Endodermal cell (in vitro differentiated cells): Measurements from ENCODE around the gene WDR27. TPM values are rescaled to one million over a fixed set of nuclear protein-coding genes. Genes with fewer than 3 reads are reported as not detected.
"Not testable (repeated sequence)": the region's sequence is repeated elsewhere in the genome, so short reads cannot be mapped to it uniquely, and the experiment has no call there.

ENCODE experiments used
- DNase-seq: peaks from one replicate; pipeline ENCODE4 v3.0.0-alpha.2; 2017
- H3K27ac ChIP-seq: 2 replicates; pipeline ENCODE4 v1.5.1; 2013; ENCODE audit warnings: mild to moderate bottlenecking, low read depth, low read length, moderate library complexity
- H3K27me3 ChIP-seq: 2 replicates; pipeline ENCODE4 v1.6.1; 2013; ENCODE audit warnings: mild to moderate bottlenecking, low read length, moderate library complexity; ENCODE audit not compliant: insufficient read depth, control insufficient read depth, poor library complexity, severe bottlenecking
- H3K36me3 ChIP-seq: 2 replicates; pipeline ENCODE4 v1.7.0; 2013; ENCODE audit warnings: mild to moderate bottlenecking, low read length, moderate library complexity; ENCODE audit not compliant: control insufficient read depth, insufficient read depth
- H3K4me1 ChIP-seq: one replicate; pipeline ENCODE4 v1.7.0; 2013; ENCODE audit warnings: low read length; ENCODE audit not compliant: control insufficient read depth, insufficient read depth
- H3K4me3 ChIP-seq: 2 replicates; pipeline ENCODE4 v1.5.1; 2013; ENCODE audit warnings: mild to moderate bottlenecking, low read length, moderate library complexity
- H3K9ac ChIP-seq: 2 replicates; pipeline ENCODE4 v1.6.1; 2013; ENCODE audit warnings: mild to moderate bottlenecking, low read length, moderate library complexity; ENCODE audit not compliant: poor library complexity, severe bottlenecking; ENCODE audit errors: extremely low read depth
- H3K9me3 ChIP-seq: 2 replicates; pipeline ENCODE4 v1.6.1; 2013; ENCODE audit warnings: mild to moderate bottlenecking, low read length, moderate library complexity; ENCODE audit not compliant: control insufficient read depth
- H3K27ac Mint-ChIP-seq: 2 replicates; pipeline ENCODE4 v1.8.0; 2020; ENCODE audit warnings: mixed read lengths
- H3K27me3 Mint-ChIP-seq: 2 replicates; pipeline ENCODE4 v1.8.0; 2021; ENCODE audit warnings: mild to moderate bottlenecking, mixed read lengths; ENCODE audit not compliant: insufficient read depth
- H3K36me3 Mint-ChIP-seq: 2 replicates; pipeline ENCODE4 v1.8.0; 2020; ENCODE audit warnings: low read depth, mixed read lengths
- H3K4me1 Mint-ChIP-seq: 2 replicates; pipeline ENCODE4 v1.8.0; 2020; ENCODE audit warnings: mixed read lengths
- H3K4me3 Mint-ChIP-seq: 2 replicates; pipeline ENCODE4 v1.8.0; 2020; ENCODE audit warnings: mild to moderate bottlenecking, moderate library complexity, mixed read lengths
- H3K9me3 Mint-ChIP-seq: 2 replicates; pipeline ENCODE4 v1.8.0; 2020; ENCODE audit warnings: mild to moderate bottlenecking, mixed read lengths
- CTCF ChIP-seq: fragments of 200-600 bp; sonication (generic); conservative IDR thresholded peaks from 2 replicates; pipeline ENCODE4 v1.5.0; 2021; ENCODE audit warnings: antibody characterized with exemption, mild to moderate bottlenecking
- WGBS, 2 experiments: methylation state at CpG; one replicate each; pipeline versions ENCODE4 v1.1.5 to v1.1.7; 2013; ENCODE audit warnings: missing lambda C conversion rate in 2 of 2, mixed read lengths in 1 of 2; ENCODE audit not compliant: insufficient coverage in 1 of 2, insufficient read length in 1 of 2; 5-methylcytosine and 5-hydroxymethylcytosine counted together
- total RNA-seq, 2 donors: library from RNA; stranded (reverse); fragmentation: NEBNext Ultra II Directional in 1 of 2; extraction: Animal tissue kit (Norgen Biotek cat#: 25700) in 1 of 2; gene quantifications; 2 replicates in 1 of 2; 3 replicates in 1 of 2; pipeline ENCODE4 v1.2.1, GENCODE V29; 2021

The WDR27 gene
- total RNA-seq, 2 donors from 2014 or later = 94.4 to 110 TPM

DNA sequence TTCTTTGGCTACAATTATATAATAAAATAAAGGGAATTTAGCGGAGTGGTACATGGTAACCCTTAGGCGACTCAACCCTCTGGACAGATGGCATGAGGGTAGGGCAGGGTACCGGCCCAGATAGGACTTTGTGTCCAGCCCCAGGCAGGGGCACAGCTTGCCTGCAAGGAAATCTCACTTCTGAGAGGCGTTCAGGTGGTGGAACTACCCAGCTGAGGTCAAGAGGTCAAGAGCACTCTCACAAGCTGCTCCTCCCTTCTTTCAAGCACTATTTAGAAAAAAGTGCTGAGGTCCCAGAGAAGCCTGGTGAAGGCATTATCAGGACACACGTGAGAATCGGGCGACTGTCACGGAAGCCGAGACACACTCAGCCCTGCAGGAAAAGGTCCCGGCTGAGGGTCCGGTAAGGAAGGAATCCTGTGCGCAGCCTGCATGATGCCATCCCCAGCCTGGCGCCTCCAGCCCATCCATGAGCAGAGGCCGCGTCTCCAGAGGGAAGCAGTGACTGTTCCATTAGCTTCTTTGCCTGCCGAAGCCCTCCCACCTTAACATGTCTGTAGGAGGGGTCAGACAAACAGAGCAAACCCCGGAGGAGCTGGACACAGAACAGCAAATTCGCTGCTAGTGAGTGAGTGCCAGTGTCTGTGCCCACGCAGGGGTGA is 54.8 kb downstream of the WDR27 start:
- H3K27me3 ChIP-seq = no peaks in the 10 kb centered on the region
- H3K9ac ChIP-seq = no peak overlapping the region
- H3K36me3 ChIP-seq = peaks cover 41% of the 10 kb centered on the region
- H3K4me3 ChIP-seq = no peak overlapping the region
- Mint-ChIP-seq H3K27ac (peak overlapping the region; percentile 58), H3K4me1 (peaks cover 6% of the 10 kb centered on the region), H3K27me3 (no peaks in the 10 kb centered on the region), H3K36me3 (peaks cover 35% of the 10 kb centered on the region), H3K4me3 (no peak overlapping the region), H3K9me3 (peaks cover 5% of the 10 kb centered on the region)
- TF ChIP-seq CTCF = no peak
- H3K9me3 ChIP-seq = peaks cover 7% of the 10 kb centered on the region
- H3K4me1 ChIP-seq = no peaks in the 10 kb centered on the region
- DNase-seq = no peak
- H3K27ac ChIP-seq = no peak overlapping the region
- 93 to 95% methylated on average over 17 to 19 of the region's 19 CpGs for WGBS, 2 experiments

GRCh38 chr6:169645459-169645858 is 56.4 kb downstream of the WDR27 start:
- not testable (repeated sequence) for DNase-seq, H3K4me1 Mint-ChIP-seq, H3K4me1 ChIP-seq, H3K27me3 Mint-ChIP-seq, H3K9me3 Mint-ChIP-seq, H3K4me3 Mint-ChIP-seq, H3K27me3 ChIP-seq, H3K27ac ChIP-seq, H3K9me3 ChIP-seq, H3K27ac Mint-ChIP-seq
- Histone ChIP-seq H3K4me3 (peak overlapping the region; percentile 26), H3K36me3 (peaks cover 32% of the 10 kb centered on the region), H3K9ac (peak overlapping the region; percentile 35)
- peaks cover 38% of the 10 kb centered on the region for H3K36me3 Mint-ChIP-seq
- WGBS, 2 experiments = 93 to 94% methylated on average over 5 of the region's 5 CpGs

- peaks cover 41% of the 10 kb centered on the region for H3K36me3 ChIP-seq
- no peak for DNase-seq
- H3K9me3 ChIP-seq = peaks cover 7% of the 10 kb centered on the region
- H3K27ac ChIP-seq = no peak overlapping the region
- H3K4me3 Mint-ChIP-seq = no peak overlapping the region
- TF ChIP-seq CTCF = no peak
- H3K36me3 Mint-ChIP-seq = peaks cover 47% of the 10 kb centered on the region
- H3K4me1 Mint-ChIP-seq = peaks cover 6% of the 10 kb centered on the region
- no peak overlapping the region for H3K4me3 ChIP-seq
- no peaks in the 10 kb centered on the region for H3K27me3 ChIP-seq
- H3K27ac Mint-ChIP-seq = no peak overlapping the region
- peaks cover 5% of the 10 kb centered on the region for H3K9me3 Mint-ChIP-seq
- no peak overlapping the region for H3K9ac ChIP-seq
- WGBS, 2 experiments = 88 to 100% methylated on average over 1 of the region's 1 CpG
- no peaks in the 10 kb centered on the region for H3K4me1 ChIP-seq
- no peaks in the 10 kb centered on the region for H3K27me3 Mint-ChIP-seq
Observed at GRCh38 chr6:169643521-169643920, 58.3 kb downstream of the WDR27 start.

DNA sequence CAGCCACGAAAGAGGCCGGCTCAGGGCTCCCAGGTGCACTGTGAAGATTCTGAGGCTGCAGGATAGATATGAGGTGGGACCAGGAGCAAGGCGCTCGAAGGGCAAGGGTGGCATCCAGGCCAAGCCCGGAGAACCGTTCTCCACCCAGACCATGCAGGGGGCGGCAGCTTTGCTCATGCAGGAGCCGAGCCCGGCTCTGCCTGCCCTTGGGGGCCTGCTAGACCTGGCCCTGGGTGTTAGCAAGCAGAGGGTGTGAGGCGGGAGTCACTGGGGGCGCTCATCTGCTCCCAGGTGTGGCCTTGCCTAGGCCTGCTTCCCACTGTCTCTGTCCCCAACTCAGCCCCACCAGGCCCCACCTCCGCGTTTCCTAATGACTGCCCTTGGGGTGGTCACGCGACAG is 59.4 kb downstream of the WDR27 start:
- H3K36me3 Mint-ChIP-seq = peaks cover 49% of the 10 kb centered on the region
- H3K27ac Mint-ChIP-seq = no peak overlapping the region
- H3K9ac ChIP-seq = no peak overlapping the region
- peaks cover 6% of the 10 kb centered on the region for H3K4me1 Mint-ChIP-seq
- H3K27ac ChIP-seq = no peak overlapping the region
- H3K4me3 Mint-ChIP-seq = no peak overlapping the region
- DNase-seq = no peak
- H3K4me1 ChIP-seq = no peaks in the 10 kb centered on the region
- WGBS, 2 experiments = 95 to 100% methylated on average over 3 to 15 of the region's 15 CpGs
- no peak for TF ChIP-seq CTCF
- H3K36me3 ChIP-seq = peaks cover 41% of the 10 kb centered on the region
- H3K4me3 ChIP-seq = no peak overlapping the region
- H3K27me3 ChIP-seq = no peaks in the 10 kb centered on the region
- H3K9me3 ChIP-seq = peaks cover 7% of the 10 kb centered on the region
- H3K27me3 Mint-ChIP-seq = no peaks in the 10 kb centered on the region
- peaks cover 5% of the 10 kb centered on the region for H3K9me3 Mint-ChIP-seq
